B cell (primary cell): Measurements from ENCODE around the gene LUC7L. TPM values are rescaled to one million over a fixed set of nuclear protein-coding genes. Genes with fewer than 3 reads are reported as not detected.

Experiments
- ATAC-seq: fragments of 200-7000 bp; cut with Tn5 transposase; one replicate; pipeline ENCODE4 v1.10.0; 2021; ENCODE audit warnings: low read depth, mild to moderate bottlenecking, moderate number of reproducible peaks, moderate library complexity
- CTCF ChIA-PET: fragments of 350-600 bp; sonication (Branson Sonifier 250); formaldehyde crosslinking; loops from one replicate; lab custom pipeline; 2021; ENCODE audit warnings: antibody characterized with exemption, inconsistent platforms; lab: Charles Lee
- POLR2A ChIA-PET: fragments of 350-600 bp; sonication (Branson Sonifier 250); formaldehyde crosslinking; loops from one replicate; lab custom pipeline; 2021; ENCODE audit warnings: antibody characterized with exemption; lab: Charles Lee
- DNase-seq: peaks from one replicate; pipeline ENCODE4 v3.0.0; 2013
- H2AFZ ChIP-seq: 2 replicates; pipeline ENCODE4 v1.6.1; 2012; ENCODE audit warnings: mild to moderate bottlenecking, low read depth, low read length; ENCODE audit not compliant: insufficient read depth, poor library complexity, severe bottlenecking
- H3K27ac ChIP-seq, 2 donors: 1 replicate in 1 of 2; 2 replicates in 1 of 2; pipeline ENCODE4 v1.5.1; 2012 to 2013; ENCODE audit warnings: low read length in 2 of 2, mild to moderate bottlenecking in 2 of 2, moderate library complexity in 1 of 2
- H3K27me3 ChIP-seq, 4 experiments: fragments of 200-600 bp in 1 of 4; sonication (generic) in 1 of 4; replicated peaks in 1 of 4; 1 replicate in 2 of 4; 2 replicates in 2 of 4; pipeline versions ENCODE4 v1.6.1 to v1.7.0; 2013 to 2016; ENCODE audit warnings: low read length in 3 of 4, mild to moderate bottlenecking in 2 of 4, mixed read lengths in 1 of 4, moderate library complexity in 1 of 4; ENCODE audit not compliant: insufficient read depth in 4 of 4, control insufficient read depth in 3 of 4; ENCODE audit errors: control extremely low read depth in 1 of 4
- H3K36me3 ChIP-seq, 2 experiments: replicated peaks in 1 of 2; 1 replicate in 1 of 2; 2 replicates in 1 of 2; pipeline versions ENCODE4 v1.6.1 to v1.7.1; 2013; ENCODE audit warnings: low read length in 1 of 2; ENCODE audit not compliant: insufficient read depth in 2 of 2, control insufficient read depth in 1 of 2; ENCODE audit errors: control extremely low read depth in 1 of 2, extremely low read depth in 1 of 2
- H3K4me1 ChIP-seq, 2 donors: fragments of 200-600 bp in 1 of 2; sonication (generic) in 1 of 2; 1 replicate in 1 of 2; 2 replicates in 1 of 2; pipeline versions ENCODE4 v1.5.1 to v1.6.1; 2013 to 2017; ENCODE audit warnings: low read length in 2 of 2; ENCODE audit not compliant: control insufficient read depth in 2 of 2, insufficient read depth in 2 of 2
- H3K4me2 ChIP-seq: replicated peaks from 2 replicates; pipeline ENCODE3; 2012; ENCODE audit warnings: mild to moderate bottlenecking, low read depth, low read length; ENCODE audit not compliant: poor library complexity, severe bottlenecking
- H3K4me3 ChIP-seq, 5 experiments: fragments of 200-600 bp in 1 of 5; sonication (generic) in 1 of 5; 1 replicate in 3 of 5; 2 replicates in 2 of 5; pipeline versions ENCODE4 v1.5.1 to v1.7.0; 2011 to 2016; ENCODE audit warnings: low read length in 4 of 5, mild to moderate bottlenecking in 4 of 5, low read depth in 2 of 5, control low read depth in 1 of 5, moderate library complexity in 1 of 5; ENCODE audit not compliant: insufficient read depth in 1 of 5; ENCODE audit errors: control extremely low read depth in 1 of 5, extremely low read depth in 1 of 5
- H3K79me2 ChIP-seq: fragments of 200-600 bp; sonication (generic); one replicate; pipeline ENCODE4 v1.6.0; 2016; ENCODE audit warnings: low read length; ENCODE audit not compliant: control insufficient read depth, insufficient read depth
- H3K9ac ChIP-seq: fragments of 200-600 bp; sonication (generic); 2 replicates; pipeline ENCODE4 v1.6.1; 2017; ENCODE audit warnings: mild to moderate bottlenecking, low read length, moderate library complexity
- H3K9me3 ChIP-seq, 3 donors: one replicate each; pipeline versions ENCODE4 v1.6.1 to v1.7.1; 2013; ENCODE audit warnings: low read length in 2 of 3; ENCODE audit not compliant: control insufficient read depth in 2 of 3, insufficient read depth in 1 of 3; ENCODE audit errors: control extremely low read depth in 1 of 3
- H4K20me1 ChIP-seq: 2 replicates; pipeline ENCODE4 v1.6.0; 2012; ENCODE audit warnings: mild to moderate bottlenecking, low read length; ENCODE audit not compliant: insufficient read depth, control insufficient read depth, poor library complexity, severe bottlenecking
- H3K27ac Mint-ChIP-seq: one replicate; pipeline ENCODE4 v1.8.0; 2021; ENCODE audit warnings: mixed read lengths
- H3K27me3 Mint-ChIP-seq: one replicate; pipeline ENCODE4 v1.8.0; 2021; ENCODE audit warnings: mixed read lengths
- H3K4me1 Mint-ChIP-seq: one replicate; pipeline ENCODE4 v1.8.0; 2021; ENCODE audit warnings: mixed read lengths
- H3K4me3 Mint-ChIP-seq: one replicate; pipeline ENCODE4 v1.8.0; 2021; ENCODE audit warnings: mixed read lengths
- H3K9me3 Mint-ChIP-seq: one replicate; pipeline ENCODE4 v1.8.0; 2022; ENCODE audit warnings: mixed read lengths; ENCODE audit not compliant: insufficient read depth
- CTCF ChIP-seq: fragments of 200-600 bp; IDR thresholded peaks from one replicate; pipeline ENCODE4 v1.8.0; 2022; ENCODE audit warnings: antibody characterized with exemption, mild to moderate bottlenecking
- EZH2 ChIP-seq: IDR thresholded peaks from 2 replicates; pipeline ENCODE4 v1.6.1; 2012; ENCODE audit warnings: borderline replicate concordance, low read depth, mild to moderate bottlenecking, moderate library complexity, low read length; ENCODE audit not compliant: insufficient read depth, poor library complexity, severe bottlenecking
- WGBS: methylation state at CpG from one replicate; pipeline ENCODE4 v1.1.5; 2013; ENCODE audit warnings: missing lambda C conversion rate; ENCODE audit not compliant: insufficient coverage; 5-methylcytosine and 5-hydroxymethylcytosine counted together
- intact Hi-C: fragments of 100-400 bp; cut with micrococcal nuclease; formaldehyde crosslinking; loops from one replicate; pipeline ENCODE4 v1.10.0; 2022
- polyA plus RNA-seq: library from polyadenylated mRNA; depleted of rRNA; stranded (reverse); fragments of >200 nt; gene quantifications from 2 replicates; pipeline ENCODE4 v1.2.3, GENCODE V29; 2012
- total RNA-seq, 2 donors: library from RNA; stranded (reverse); fragments of 120-200 nt in 1 of 2; gene quantifications; 1 replicate in 1 of 2; 2 replicates in 1 of 2; pipeline versions ENCODE4 v1.2.3 to v1.2.4, GENCODE V29; 2013 to 2022

Gene LUC7L
- total and polyA plus RNA-seq, 2 donors (not counting 1 experiment from before 2014, with no cell fraction given): 148 to 181 TPM

GRCh38 chr16:249431-249830 is 20.2 kb upstream of the LUC7L start:
- ChIA-PET POLR2A (no interaction called here), CTCF (no interaction called here)
- ATAC-seq: no peak

GRCh38 chr16:247027-247426 is 17.8 kb upstream of the LUC7L start:
- Mint-ChIP-seq H3K27me3 (no peaks in the 10 kb centered on the region), H3K4me3 (no peak overlapping the region), H3K27ac (no peak overlapping the region), H3K9me3 (no peaks in the 10 kb centered on the region), H3K4me1 (peaks cover 5% of the 10 kb centered on the region)
- Histone ChIP-seq H3K9me3 (no peaks in the 10 kb centered on the region), H4K20me1 (peaks cover 10% of the 10 kb centered on the region), H3K4me2 (no peak overlapping the region), H3K4me1 (peaks cover 0 to 1% of the 10 kb centered on the region in 2 donors), H3K4me3 (no peak overlapping the region), H3K79me2 (peaks cover 67% of the 10 kb centered on the region), H3K36me3 (peaks cover 0 to 6% of the 10 kb centered on the region in 2 experiments), H3K27me3 (no peaks in the 10 kb centered on the region), H2AFZ (no peak overlapping the region), H3K9ac (no peak overlapping the region), H3K27ac (no peak overlapping the region)
- intact Hi-C loops: no loop called here
- DNase-seq (no peak), ATAC-seq (no peak)
- no peak for TF ChIP-seq CTCF
- no peak for TF ChIP-seq EZH2
- POLR2A ChIA-PET: no interaction called here
- CTCF ChIA-PET: no interaction called here
- 93% methylated on average over 8 of the region's 12 CpGs for WGBS

More at GRCh38 chr16:249431-249830, 20.2 kb upstream of the LUC7L start:
- H3K27me3 Mint-ChIP-seq: no peaks in the 10 kb centered on the region
- WGBS: 95% methylated on average over 12 of the region's 12 CpGs
- no peaks in the 10 kb centered on the region for H3K9me3 Mint-ChIP-seq
- no peak overlapping the region for H3K27ac Mint-ChIP-seq
- Histone ChIP-seq H3K36me3 (peaks cover 0 to 14% of the 10 kb centered on the region in 2 experiments), H2AFZ (no peak overlapping the region), H3K27me3 (no peaks in the 10 kb centered on the region), H3K27ac (no peak overlapping the region), H3K79me2 (peaks cover 56% of the 10 kb centered on the region), H4K20me1 (no peaks in the 10 kb centered on the region), H3K4me2 (no peak overlapping the region), H3K9ac (no peak overlapping the region), H3K4me1 (peaks cover 9 to 17% of the 10 kb centered on the region in 2 donors), H3K4me3 (no peak overlapping the region), H3K9me3 (no peaks in the 10 kb centered on the region)
- no peak for TF ChIP-seq CTCF
- TF ChIP-seq EZH2: no peak
- intact Hi-C loops: no loop called here
- no peak overlapping the region for H3K4me3 Mint-ChIP-seq
- H3K4me1 Mint-ChIP-seq: peaks cover 8% of the 10 kb centered on the region
- no peak for DNase-seq
